ENCODE data around the gene GMEB2. TPM values are rescaled to one million over a fixed set of nuclear protein-coding genes. Genes with fewer than 3 reads are reported as not detected.

GMEB2 gene
- total RNA-seq, 2 experiments from 2014 or later = 16.2 to 16.3 TPM

DNA sequence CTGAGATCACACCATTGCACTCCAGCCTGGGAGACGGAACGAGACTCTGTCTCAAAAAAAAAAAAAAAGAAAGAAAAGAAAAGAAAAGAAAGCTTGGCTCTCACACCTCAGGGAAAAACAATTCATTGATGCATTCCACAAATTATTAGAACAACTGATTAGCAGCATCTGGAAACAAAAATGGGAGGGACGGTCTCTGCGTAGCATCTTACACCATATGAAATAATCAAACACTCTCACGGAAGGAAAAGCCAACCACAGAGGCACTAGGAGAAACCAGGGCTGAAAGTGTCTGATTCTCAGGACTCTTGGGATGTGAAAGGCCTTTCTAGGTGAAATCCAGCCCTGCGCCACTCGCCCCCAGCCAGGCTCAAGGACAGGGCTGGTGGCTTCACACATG lies 50.6 kb downstream of the GMEB2 start:
- H3K36me3 Mint-ChIP-seq (ENCODE audit: low read depth) = no peaks in the 10 kb centered on the region
- POLR2A ChIA-PET = interaction anchor here (1.1 kb wide), 1 partner anchor 15 kb away, joined by 3 read pairs; no protein-coding TSS in a partner anchor
- ATAC-seq (no peak), DNase-seq (no peak)
- intact Hi-C loops (cut with micrococcal nuclease) = no loop called here
- no peaks in the 10 kb centered on the region for H3K9me3 Mint-ChIP-seq
- TF ChIP-seq, protein P1, sequence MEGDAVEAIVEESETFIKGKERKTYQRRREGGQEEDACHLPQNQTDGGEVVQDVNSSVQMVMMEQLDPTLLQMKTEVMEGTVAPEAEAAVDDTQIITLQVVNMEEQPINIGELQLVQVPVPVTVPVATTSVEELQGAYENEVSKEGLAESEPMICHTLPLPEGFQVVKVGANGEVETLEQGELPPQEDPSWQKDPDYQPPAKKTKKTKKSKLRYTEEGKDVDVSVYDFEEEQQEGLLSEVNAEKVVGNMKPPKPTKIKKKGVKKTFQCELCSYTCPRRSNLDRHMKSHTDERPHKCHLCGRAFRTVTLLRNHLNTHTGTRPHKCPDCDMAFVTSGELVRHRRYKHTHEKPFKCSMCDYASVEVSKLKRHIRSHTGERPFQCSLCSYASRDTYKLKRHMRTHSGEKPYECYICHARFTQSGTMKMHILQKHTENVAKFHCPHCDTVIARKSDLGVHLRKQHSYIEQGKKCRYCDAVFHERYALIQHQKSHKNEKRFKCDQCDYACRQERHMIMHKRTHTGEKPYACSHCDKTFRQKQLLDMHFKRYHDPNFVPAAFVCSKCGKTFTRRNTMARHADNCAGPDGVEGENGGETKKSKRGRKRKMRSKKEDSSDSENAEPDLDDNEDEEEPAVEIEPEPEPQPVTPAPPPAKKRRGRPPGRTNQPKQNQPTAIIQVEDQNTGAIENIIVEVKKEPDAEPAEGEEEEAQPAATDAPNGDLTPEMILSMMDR (IDR thresholded peaks at IDR 0.05) = no peak
- CTCF ChIA-PET = no interaction called here
- H3K27ac Mint-ChIP-seq = no peak overlapping the region
- H3K4me1 Mint-ChIP-seq (ENCODE audit: low read depth) = no peaks in the 10 kb centered on the region
- peaks cover 5% of the 10 kb centered on the region for H3K27me3 Mint-ChIP-seq
- H3K4me3 Mint-ChIP-seq = no peak overlapping the region

DNA sequence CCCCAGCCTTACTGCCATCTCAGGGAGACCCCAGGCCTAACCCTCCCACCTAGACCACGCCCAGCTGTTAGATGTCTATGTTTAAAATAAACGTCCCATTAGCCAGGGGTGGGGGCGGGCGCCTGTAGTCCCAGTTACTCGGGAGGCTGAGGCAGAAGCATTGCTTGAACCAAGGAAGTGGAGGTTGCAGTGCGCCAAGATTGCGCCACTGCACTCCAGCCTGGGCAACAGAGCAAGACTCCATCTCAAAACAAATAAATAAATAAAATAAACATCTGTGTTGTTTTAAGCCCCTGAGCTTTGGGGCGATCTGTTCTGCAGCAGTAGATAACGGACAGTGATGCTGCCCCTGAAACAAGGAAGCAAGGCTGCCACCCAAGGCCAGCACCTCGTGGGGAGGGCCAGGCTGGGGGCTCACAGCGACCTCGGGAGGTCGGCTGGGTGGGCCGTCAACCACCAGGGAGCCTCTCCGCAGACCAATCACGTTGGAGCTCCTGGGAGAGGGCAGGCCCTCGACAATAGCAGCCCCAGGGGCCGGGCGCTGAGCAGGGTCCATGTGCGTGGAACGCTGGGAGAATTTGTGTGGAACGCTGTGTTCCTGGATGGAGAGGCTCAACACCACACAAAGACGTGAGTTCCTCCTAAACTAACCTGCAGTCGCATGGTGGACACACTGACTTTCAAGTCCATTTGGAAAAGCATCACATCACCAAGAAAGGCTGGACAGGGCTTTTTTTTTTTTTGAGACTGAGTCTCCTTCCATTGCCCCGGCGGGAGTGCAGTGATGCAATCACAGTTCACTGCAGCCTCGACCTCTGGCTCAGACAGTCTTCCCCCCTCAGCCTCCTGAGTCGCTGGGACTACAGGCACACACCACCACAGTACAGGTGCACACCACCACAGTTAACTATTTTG lies 51.8 kb downstream of the GMEB2 start:
- Mint-ChIP-seq H3K4me3 (peak overlapping the region; percentile 44), H3K27ac (no peak overlapping the region)
- intact Hi-C loops (cut with micrococcal nuclease) = no loop called here

DNA sequence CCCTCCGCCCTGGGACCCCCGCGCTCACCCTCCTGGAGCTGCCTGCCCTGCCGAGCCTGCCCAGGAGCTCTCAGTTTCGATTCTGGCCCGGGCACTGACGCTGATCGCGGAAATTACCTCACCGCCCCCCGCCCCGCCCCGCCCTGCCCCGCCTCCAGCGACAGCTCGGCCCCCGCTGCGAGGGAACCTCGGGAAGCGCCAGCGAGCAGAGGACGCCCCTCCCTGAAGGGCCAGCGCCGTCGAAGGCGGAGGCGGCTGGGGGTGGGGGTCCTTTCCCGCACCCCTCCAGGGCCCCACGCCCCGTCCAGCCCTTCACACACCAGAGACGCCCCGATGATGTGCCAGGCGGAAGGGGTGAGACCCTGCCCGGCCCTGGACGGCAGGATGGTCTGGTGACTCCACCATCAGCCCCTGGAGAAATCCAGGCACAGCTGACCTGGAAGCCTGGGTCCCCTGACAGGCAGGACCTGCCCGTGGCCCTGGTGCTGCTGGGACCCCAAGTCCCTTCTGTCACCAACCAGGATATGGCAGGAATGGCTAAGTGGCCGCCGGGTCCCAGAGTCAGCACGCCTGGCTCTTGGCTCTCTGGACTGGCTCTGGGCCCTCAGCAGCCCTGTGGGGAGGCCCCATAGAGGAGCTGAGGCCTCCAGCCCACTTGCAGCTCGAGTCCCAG lies 52.6 kb downstream of the GMEB2 start, which contains the start of gene HELZ2:
HELZ2 (minus strand) TSS at position 84 of the 673 bp plus-strand sequence. CDS start 1,854 bp downstream, outside the sequence.
- TF ChIP-seq, protein P1 (IDR thresholded peaks at IDR 0.05) = no peak
- DNase-seq (peak; percentile 77), ATAC-seq (peak; percentile 88)
- Mint-ChIP-seq H3K4me3 (peak within 1 kb of the TSS; percentile 66), H3K27ac (peak within 1 kb of the TSS; percentile 25), H3K9me3 (no peaks in the 10 kb centered on the region), H3K4me1 (ENCODE audit: low read depth) (peaks cover under 1% of the 10 kb centered on the region), H3K36me3 (ENCODE audit: low read depth) (no peaks in the 10 kb centered on the region), H3K27me3 (peaks cover 5% of the 10 kb centered on the region)
- ChIA-PET POLR2A (interaction anchor here (0.7 to 1.3 kb wide), 3 partner anchors 16 to 83 kb away, joined by 3 to 4 read pairs (median 3); partner anchors contain the start of gene RTEL1), CTCF (interaction anchor here (1.3 to 1.6 kb wide), 2 partner anchors 36 to 37 kb away, joined by 5 to 6 read pairs; partner anchors contain the start of gene PTK6)
- intact Hi-C loops (cut with micrococcal nuclease) = no loop called here

More for the DNA sequence above, 51.8 kb downstream of the GMEB2 start:
- Mint-ChIP-seq H3K36me3 (ENCODE audit: low read depth) (no peaks in the 10 kb centered on the region), H3K9me3 (no peaks in the 10 kb centered on the region), H3K4me1 (ENCODE audit: low read depth) (no peaks in the 10 kb centered on the region), H3K27me3 (peaks cover 5% of the 10 kb centered on the region)
- ATAC-seq (no peak), DNase-seq (no peak)
- TF ChIP-seq, protein P1 (IDR thresholded peaks at IDR 0.05) = no peak
- POLR2A ChIA-PET = interaction anchor here (1.3 kb wide), 1 partner anchor 29 kb away, joined by 4 read pairs; no protein-coding TSS in a partner anchor
- CTCF ChIA-PET = interaction anchor here (1.3 kb wide), 1 partner anchor 37 kb away, joined by 5 read pairs; no protein-coding TSS in a partner anchor

DNA sequence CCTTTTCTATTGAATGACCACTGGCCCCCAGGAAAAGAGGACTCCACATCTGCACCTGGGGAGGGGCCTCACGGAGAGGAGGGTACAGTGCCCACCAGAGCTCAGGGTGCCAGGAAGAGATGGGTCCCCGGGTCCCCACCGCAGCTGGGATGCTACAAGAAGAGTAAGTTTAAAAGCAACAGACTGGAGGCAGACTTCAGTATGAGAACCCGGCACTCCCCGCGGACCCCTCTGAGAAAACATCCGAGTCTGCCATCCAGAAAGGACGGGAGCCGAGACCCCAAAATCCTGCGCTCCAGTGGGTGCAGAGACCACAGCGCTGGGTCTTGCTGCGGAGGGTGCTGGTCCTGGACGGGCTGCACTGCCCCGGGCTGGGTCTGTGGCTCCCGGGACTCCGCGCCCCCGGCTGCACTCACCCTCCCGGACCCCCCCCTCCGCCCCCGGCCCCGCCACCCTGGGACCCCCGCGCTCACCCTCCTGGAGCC lies 53.2 kb downstream of the GMEB2 start:
- peak overlapping the region; percentile 25 for H3K27ac Mint-ChIP-seq
- H3K4me3 Mint-ChIP-seq = peak overlapping the region; percentile 66
- ATAC-seq (peak; percentile 23), DNase-seq (no peak)
- no peaks in the 10 kb centered on the region for H3K9me3 Mint-ChIP-seq
- POLR2A ChIA-PET = interaction anchor here (0.7 to 1.1 kb wide), 3 partner anchors 16 to 84 kb away, joined by 3 read pairs; partner anchors contain the start of gene RTEL1
- peaks cover 5% of the 10 kb centered on the region for H3K4me1 Mint-ChIP-seq (ENCODE audit: low read depth)
- H3K27me3 Mint-ChIP-seq = peaks cover 5% of the 10 kb centered on the region
- H3K36me3 Mint-ChIP-seq (ENCODE audit: low read depth) = no peaks in the 10 kb centered on the region
- CTCF ChIA-PET = interaction anchor here (1.6 kb wide), 1 partner anchor 36 kb away, joined by 6 read pairs; the partner anchor contains the start of gene PTK6
- intact Hi-C loops (cut with micrococcal nuclease) = no loop called here
- TF ChIP-seq, protein P1 (IDR thresholded peaks at IDR 0.05) = no peak

Measured in activated CD8-positive, alpha-beta T cell treated with anti-CD3 and anti-CD28 coated beads for 36 hours (primary cell).